ENCODE data around the gene TULP4. TPM values are rescaled to one million over a fixed set of nuclear protein-coding genes. Genes with fewer than 3 reads are reported as not detected.
A peak's percentile ranks its signal among the peaks of the same experiment; 100 is the strongest.
"Not testable (repeated sequence)": the region's sequence is repeated elsewhere in the genome, so short reads cannot be mapped to it uniquely, and the experiment has no call there.

Gene TULP4
- total RNA-seq, 1 donor from 2014 or later = 200 TPM

DNA sequence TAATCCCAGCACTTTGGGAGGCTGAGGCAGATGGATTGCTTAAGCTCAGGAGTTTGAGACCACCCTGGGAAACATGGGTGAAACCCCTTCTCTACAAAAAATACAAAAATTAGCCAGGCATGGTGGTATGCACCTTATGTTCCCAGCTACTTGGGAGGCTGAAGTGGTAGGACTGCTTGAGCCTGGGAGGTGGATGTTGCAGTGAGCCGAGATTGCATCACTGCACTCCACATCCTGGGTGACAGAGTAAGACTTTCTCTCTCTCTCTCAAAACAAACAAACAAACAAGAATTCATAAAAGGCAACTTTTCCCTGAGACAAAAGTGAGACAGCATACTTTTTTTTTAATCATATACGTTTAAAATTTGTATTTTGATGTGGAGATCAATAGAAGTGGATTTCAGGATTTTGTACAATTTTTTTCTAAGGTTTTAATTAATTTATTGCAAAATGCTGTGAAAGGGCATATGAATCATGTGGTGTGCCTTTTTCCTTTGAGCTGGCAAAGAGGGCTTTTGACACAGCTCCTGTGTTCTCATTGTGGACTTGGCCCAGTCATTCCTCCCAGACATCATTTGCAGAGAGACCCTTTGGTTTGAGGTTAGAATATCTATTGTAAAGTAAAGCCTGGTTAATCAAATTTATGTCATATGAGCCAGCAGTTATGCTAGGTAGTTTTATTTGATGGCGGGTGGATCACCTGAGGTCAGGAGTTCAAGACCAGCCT lies 77.1 kb downstream of the TULP4 start:
- DNase-seq (ENCODE audit: low spot score) = no peak

DNA sequence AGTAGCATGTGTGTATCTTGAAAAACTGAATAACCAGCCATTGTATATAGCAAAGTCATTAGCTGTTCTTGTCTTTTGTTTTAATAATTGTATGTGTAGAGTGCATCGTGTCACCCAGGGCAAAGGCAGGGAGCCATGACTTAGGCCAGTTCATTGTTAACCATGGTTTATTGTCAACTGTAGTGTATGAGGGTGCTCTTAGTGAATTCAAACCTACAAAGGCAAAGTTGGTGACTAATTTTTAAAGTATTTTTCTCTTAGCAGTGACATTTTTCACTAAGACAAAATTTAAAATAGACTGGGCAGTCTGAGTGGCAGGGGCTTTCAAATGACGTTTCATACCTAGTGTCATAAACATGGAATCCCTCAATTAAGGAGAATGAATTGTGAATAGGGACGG lies 79.0 kb downstream of the TULP4 start:
- DNase-seq (ENCODE audit: low spot score) = no peak

DNA sequence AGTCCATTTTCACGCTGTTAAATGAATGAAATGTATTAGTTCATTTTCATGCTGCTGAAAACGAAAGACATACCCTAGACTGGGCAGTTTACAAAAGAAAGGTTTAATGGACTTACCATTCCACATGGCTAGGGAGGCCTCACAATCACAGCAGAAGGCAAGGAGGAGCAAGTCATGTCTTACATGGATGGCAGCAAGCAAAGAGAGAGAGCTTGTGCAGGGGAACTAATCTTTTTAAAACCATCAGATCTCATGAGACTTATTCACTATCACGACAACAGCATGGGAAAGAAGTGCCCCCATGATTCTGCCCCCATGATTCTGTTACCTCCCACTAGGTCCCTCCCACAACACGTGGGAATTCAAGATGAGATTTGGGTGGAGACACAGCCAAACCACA lies 79.7 kb downstream of the TULP4 start:
- not testable (repeated sequence) for DNase-seq (ENCODE audit: low spot score)

DNA sequence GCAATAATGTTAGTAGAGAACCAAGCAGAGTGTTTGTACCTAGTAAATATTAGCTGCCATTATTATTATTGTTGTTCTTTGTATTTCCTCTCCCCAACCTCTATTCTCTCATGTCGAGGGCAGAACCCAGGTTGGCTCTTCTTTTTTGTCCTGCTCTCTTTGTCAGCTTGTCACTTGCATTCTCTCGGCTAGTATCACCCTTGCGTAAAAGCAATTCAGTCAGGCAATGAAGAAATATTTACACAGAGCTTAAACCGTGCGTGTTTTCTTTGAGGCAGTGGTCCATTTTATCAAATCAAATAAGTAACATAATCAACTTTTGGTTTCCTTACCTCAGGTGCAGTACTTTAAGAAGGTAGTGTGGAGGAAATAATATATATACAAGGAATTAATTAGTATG lies 83.9 kb downstream of the TULP4 start:
- DNase-seq (ENCODE audit: low spot score) = no peak

DNA sequence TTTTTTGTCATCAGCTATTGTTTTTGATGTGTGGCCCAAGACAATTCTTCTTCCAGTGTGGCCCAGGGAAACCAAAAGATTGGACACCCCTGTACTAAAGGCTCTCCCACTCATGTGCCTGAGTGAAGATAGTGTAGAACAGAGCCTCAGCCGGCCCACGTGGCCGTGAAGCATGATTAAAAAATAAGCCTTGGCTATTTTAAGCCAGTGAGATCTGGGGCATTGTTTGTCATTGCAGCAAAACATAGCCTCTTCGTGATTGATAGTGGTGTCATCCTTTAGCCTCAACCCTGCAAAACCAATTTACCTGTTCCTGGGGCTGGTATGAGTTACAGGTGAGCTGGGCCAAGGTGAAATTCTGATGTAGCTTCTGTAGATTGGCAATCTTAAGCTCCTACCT lies 85.3 kb downstream of the TULP4 start:
- DNase-seq (ENCODE audit: low spot score) = no peak

GRCh38 chr6:158398252-158399024 lies 86.2 kb downstream of the TULP4 start:
- no peak for DNase-seq (ENCODE audit: low spot score)

DNA sequence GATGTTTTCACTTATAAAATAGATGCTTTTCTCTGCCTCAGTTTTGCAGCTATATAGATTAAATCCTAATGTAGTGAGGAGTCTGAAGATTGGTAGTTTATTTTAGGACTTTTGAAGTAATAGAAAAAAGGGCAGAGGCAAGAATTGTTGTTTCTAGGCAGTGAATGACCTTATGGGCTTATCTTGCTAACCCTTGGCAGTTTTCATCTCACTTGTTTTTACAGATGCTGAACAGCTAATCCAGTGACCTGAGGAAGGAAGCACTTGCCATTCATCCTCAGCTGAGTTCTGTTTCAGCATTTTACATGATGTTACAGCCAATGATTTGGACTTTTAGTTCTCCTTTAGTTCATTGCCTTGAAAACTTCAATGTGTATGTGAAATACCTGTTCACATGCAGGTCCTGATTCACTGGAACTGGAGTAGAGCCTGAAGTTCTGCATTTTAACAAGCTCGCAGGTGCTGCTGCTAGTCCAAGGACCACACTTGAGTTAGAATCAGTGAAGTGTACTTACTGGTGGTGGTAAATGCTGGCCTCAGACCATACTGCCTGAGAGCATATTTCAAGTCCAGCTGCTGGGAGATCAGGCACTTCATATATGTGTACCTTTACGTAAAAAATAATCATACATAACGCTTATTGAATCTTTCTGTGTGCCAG lies 86.9 kb downstream of the TULP4 start:
- DNase-seq (ENCODE audit: low spot score) = no peak

- no peak for DNase-seq (ENCODE audit: low spot score)
Measured at GRCh38 chr6:158402184-158402583, 89.9 kb downstream of the TULP4 start.

- peak; percentile 9 for DNase-seq (ENCODE audit: low spot score)
Measured at GRCh38 chr6:158405321-158405831, 93.1 kb downstream of the TULP4 start.

DNA sequence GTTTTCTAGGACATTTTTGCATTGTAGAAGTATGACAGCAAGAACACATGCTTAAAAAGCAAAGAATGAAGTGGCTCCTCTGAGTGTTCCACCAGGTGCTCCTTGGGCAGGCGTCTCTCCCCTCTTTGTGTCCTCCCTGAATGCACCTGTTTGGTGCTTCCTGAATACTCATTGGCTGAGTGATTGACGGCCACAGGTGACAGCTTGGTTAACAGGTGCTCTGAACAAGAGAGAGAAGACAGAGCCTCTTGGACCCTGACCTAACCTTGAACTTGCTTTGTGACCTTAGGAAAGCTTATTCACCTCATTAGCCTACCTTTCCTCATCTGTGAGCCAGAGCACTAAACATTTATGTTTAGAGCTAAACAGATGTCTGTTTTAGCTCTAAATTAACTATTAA lies 93.7 kb downstream of the TULP4 start:
- no peak for DNase-seq (ENCODE audit: low spot score)

GRCh38 chr6:158406736-158407135 lies 94.5 kb downstream of the TULP4 start:
- DNase-seq (ENCODE audit: low spot score) = no peak

DNA sequence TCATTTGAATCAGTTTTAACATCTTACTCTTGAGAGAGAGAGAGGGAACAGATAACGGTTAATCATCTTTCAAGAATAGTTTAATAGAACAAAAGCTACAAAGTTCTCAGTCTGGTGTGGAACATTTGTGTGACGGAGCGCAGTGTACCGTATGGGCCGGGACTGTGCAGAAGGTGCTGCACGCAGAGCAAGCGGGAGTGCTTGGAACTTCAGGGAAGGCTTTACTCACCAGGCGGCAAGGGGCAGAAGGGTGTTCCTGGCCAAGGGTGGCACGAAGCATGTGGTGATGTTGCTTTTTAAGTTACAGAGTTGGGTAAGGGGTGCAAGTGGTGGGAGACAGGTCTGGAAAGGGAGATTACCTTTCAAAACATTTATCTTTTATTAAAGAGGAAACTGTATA lies 95.7 kb downstream of the TULP4 start:
- no peak for DNase-seq (ENCODE audit: low spot score)

DNA sequence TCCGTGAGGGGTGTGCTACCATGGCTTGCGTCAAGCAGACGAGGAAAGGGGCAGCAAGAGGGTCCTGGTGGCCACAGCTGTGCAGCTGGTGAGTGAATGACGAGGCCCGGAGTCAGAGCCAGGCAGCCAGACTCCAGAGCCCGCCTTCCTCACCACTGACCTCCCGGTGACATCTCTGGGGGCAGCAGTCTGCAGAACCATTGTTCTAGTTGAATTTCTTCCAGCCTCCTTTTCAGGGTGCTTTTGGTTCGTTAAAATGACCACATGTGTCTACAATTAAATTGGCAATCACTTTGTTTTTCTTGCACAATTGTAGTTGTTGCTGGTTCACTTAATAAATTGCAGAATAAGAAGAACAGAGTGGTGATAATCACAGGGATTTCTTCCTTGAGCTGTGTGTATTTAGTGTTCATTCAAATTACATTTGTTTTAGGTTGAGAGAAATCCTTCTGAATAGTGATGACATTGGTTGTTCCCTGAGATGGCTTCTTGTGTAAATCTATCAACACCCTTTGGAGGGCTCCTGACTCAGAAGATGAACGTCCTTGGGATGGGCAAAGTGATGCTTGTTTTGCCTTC lies 96.4 kb downstream of the TULP4 start:
- DNase-seq (ENCODE audit: low spot score) = peak; percentile 19

GRCh38 chr6:158409451-158409850 lies 97.2 kb downstream of the TULP4 start:
- peak; percentile 15 for DNase-seq (ENCODE audit: low spot score)

GRCh38 chr6:158410784-158411183 lies 98.5 kb downstream of the TULP4 start:
- no peak for DNase-seq (ENCODE audit: low spot score)

DNA sequence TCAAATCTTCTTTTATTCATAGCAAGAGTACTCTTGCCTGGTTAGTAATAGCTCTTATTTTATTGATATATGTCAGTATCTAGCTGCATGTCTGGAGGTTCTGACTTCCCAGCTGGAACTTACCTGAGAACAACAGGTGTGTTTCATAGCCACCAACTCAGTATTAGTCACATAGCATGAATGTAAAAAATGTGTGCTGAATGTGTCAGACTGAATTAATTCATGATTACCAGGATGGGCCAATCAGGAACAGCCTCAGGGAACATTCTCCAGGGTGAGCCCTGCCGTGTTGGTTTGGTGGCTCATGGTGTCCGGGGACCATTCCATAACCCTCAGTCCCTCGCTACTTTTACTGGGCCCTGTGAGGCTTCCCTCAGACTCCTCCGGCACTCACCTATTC lies 99.7 kb downstream of the TULP4 start:
- DNase-seq (ENCODE audit: low spot score) = no peak

- no peak for DNase-seq (ENCODE audit: low spot score)
Measured at GRCh38 chr6:158413028-158413427, 100.8 kb downstream of the TULP4 start.

DNA sequence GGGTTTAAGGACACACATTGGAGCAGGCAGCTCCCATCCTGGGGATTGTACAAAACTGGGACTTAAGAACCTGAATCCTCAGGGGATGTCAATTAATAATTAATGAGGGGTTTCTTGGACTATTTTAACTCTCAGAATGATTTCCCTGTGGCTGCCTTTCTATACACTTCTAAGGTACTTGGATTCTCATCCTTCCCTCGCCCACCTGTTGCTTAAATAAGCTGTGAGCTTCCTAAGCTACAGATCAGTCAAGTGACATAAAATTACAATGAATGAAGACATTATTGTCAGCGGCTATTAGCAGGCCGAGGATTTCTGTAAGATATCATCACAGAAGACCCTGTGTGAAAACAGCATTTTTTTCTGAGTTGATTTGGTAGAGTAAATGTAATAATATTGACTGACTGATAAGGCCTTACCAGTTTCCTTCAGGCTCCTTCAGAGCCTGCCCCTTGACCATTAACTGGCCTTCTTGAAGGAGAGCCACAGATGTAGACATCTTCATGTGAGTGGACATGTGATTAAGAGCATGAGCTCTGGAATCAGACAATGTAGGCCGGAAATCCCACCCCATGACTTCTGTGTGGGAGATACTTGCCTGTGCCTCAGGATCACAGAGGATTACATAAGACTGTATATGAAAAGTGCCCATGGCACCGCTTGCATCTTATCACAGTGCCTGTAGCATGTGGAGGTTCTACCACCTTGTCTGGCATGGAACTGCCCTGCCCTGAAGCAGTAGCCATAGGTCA lies 101.7 kb downstream of the TULP4 start:
- DNase-seq (ENCODE audit: low spot score) = no peak

DNA sequence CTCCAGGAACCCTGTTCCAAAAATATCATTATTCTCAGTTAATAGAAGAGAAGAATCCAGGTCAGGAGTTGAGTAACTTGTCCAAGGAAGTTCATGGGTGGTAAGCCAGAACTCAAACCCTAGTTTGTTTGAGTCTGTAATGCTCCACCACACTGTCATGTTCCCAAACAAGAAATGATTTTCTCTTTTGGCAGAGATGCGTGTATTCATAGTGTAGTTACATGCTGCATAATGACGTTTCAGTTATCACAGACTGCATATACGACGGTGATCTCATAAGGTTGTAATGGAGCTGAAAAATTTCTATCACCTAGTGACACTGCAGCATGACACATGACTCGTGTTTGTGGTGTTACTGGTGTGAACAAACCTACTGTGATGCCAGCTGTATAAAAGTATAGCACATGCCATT lies 102.6 kb downstream of the TULP4 start:
- DNase-seq (ENCODE audit: low spot score) = no peak

DNA sequence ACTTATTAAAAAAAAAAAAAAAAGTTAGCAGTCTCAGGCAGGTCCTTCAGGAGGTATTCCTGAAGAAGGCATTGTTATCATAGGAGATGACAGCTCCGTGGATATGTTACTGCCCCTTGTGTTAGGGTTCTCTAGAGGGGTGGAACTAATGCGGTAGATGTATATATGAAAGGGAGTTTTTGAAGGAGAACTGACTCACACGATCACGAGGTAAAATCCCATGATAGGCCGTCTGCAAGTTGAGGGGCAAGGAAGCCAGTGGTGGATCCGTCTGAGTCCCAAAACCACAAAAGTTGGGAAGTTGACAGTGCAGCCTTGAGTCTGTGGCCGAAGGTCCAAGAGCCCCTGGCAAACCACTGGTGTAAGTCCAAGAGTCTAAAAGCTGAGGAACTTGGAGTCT lies 103.4 kb downstream of the TULP4 start:
- DNase-seq (ENCODE audit: low spot score) = no peak

All from umbilical cord (tissue), 2 donors.